Hepatocyte (in vitro differentiated cells): ENCODE measurements around the gene EGR1. TPM values are rescaled to one million over a fixed set of nuclear protein-coding genes. Genes with fewer than 3 reads are reported as not detected.
A peak's percentile ranks its signal among the peaks of the same experiment; 100 is the strongest.

Source experiments
- DNase-seq: peaks from one replicate; pipeline ENCODE4 v3.0.0-alpha.2; 2016; ENCODE audit warnings: low spot score
- H2AFZ ChIP-seq: fragments of 200-600 bp; sonication (generic); 2 replicates; pipeline ENCODE4 v1.6.0; 2016; ENCODE audit warnings: antibody characterized with exemption, mild to moderate bottlenecking
- H3K27ac ChIP-seq: fragments of 200-600 bp; sonication (generic); 2 replicates; pipeline ENCODE4 v1.5.1; 2016; ENCODE audit warnings: mild to moderate bottlenecking
- H3K27me3 ChIP-seq: fragments of 200-600 bp; sonication (generic); 2 replicates; pipeline ENCODE4 v1.6.1; 2016
- H3K36me3 ChIP-seq: fragments of 200-600 bp; sonication (generic); replicated peaks from 2 replicates; pipeline ENCODE4 v1.5.1; 2016; ENCODE audit warnings: low read depth; ENCODE audit not compliant: insufficient read depth
- H3K4me1 ChIP-seq: fragments of 200-600 bp; sonication (generic); 2 replicates; pipeline ENCODE4 v1.5.1; 2016; ENCODE audit warnings: mild to moderate bottlenecking, moderate library complexity; ENCODE audit not compliant: insufficient read depth
- H3K4me2 ChIP-seq: fragments of 200-600 bp; sonication (generic); 2 replicates; pipeline ENCODE4 v1.6.0; 2016
- H3K4me3 ChIP-seq: fragments of 200-600 bp; sonication (generic); 2 replicates; pipeline ENCODE4 v1.5.1; 2016; ENCODE audit warnings: mild to moderate bottlenecking
- H3K79me2 ChIP-seq: fragments of 200-600 bp; sonication (generic); 2 replicates; pipeline ENCODE4 v1.6.0; 2017; ENCODE audit warnings: mild to moderate bottlenecking
- H3K9me2 ChIP-seq: fragments of 200-600 bp; sonication (generic); replicated peaks from 2 replicates; pipeline ENCODE4 v1.6.0; 2017; ENCODE audit warnings: mild to moderate bottlenecking; ENCODE audit not compliant: insufficient read depth
- H3K9me3 ChIP-seq: fragments of 200-600 bp; sonication (generic); 2 replicates; pipeline ENCODE4 v1.5.1; 2016; ENCODE audit warnings: low read depth, mild to moderate bottlenecking
- H4K20me1 ChIP-seq: fragments of 200-600 bp; sonication (generic); 2 replicates; pipeline ENCODE4 v1.6.0; 2016; ENCODE audit warnings: mild to moderate bottlenecking; ENCODE audit not compliant: insufficient read depth, poor library complexity, severe bottlenecking
- EZH2 ChIP-seq: fragments of 200-600 bp; sonication (generic); IDR thresholded peaks from 2 replicates; pipeline ENCODE4 v1.6.1; 2016; ENCODE audit warnings: antibody characterized with exemption, mild to moderate bottlenecking, borderline replicate concordance
- EZH2phosphoT487 ChIP-seq: fragments of 200-600 bp; sonication (generic); IDR thresholded peaks from one replicate; pipeline ENCODE4 v1.6.1; 2018; ENCODE audit warnings: antibody characterized with exemption, mild to moderate bottlenecking, low read depth, moderate library complexity; ENCODE audit not compliant: unreplicated experiment, severe bottlenecking
- WGBS: methylation state at CpG from one replicate; pipeline ENCODE4 v1.1.6; 2016; ENCODE audit warnings: low lambda C conversion rate; ENCODE audit errors: missing lambda C conversion rate; 5-methylcytosine and 5-hydroxymethylcytosine counted together
- polyA plus RNA-seq: library from polyadenylated mRNA; unstranded; fragments of >200 nt; fragmentation: Nextera tagmentation; extraction: Ambion mirVana; gene quantifications from 2 replicates; pipeline ENCODE4 v1.2.1, GENCODE V29; 2016
- total RNA-seq: library from RNA; depleted of rRNA; stranded (reverse); fragments of >200 nt; gene quantifications from 2 replicates; pipeline ENCODE4 v1.2.3, GENCODE V29; 2014
- TF ChIP-seq, protein P1 (sequence below): fragments of 200-600 bp; sonication (generic); IDR thresholded peaks from 2 replicates; pipeline ENCODE4 v1.5.1; 2016; ENCODE audit warnings: antibody characterized with exemption, mild to moderate bottlenecking; ENCODE audit not compliant: poor library complexity

EGR1 gene
- total and polyA plus RNA-seq, 2 experiments from 2014 or later: 95.4 to 336 TPM

DNA sequence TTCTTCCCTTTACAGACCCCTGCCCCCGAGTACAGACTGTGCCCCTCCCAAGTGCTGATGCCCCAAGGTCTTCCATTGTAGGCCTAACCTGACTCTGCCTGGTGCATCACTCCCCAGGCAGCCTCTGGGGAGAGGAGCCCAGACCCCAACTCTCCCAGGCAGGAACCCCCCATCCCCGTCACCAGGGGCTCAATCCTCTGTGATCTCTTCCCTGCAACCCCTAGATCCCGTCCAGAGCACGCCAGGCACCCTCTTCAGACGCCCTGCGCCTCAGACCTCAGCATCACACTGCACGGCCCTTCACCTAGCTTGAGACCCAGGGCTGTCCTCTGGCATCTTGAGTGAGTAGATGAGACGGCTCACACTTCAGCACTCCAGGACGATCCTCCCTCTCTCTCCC lies 6.4 kb upstream of the EGR1 start:
- Histone ChIP-seq H4K20me1 (no peaks in the 10 kb centered on the region), H3K36me3 (no peaks in the 10 kb centered on the region), H3K4me3 (no peak overlapping the region), H3K4me2 (no peak overlapping the region), H3K27ac (no peak overlapping the region), H3K9me3 (no peaks in the 10 kb centered on the region), H3K27me3 (no peaks in the 10 kb centered on the region), H3K79me2 (no peaks in the 10 kb centered on the region), H3K9me2 (no peaks in the 10 kb centered on the region), H3K4me1 (peaks cover 6% of the 10 kb centered on the region), H2AFZ (no peak overlapping the region)
- no peak for TF ChIP-seq EZH2phosphoT487
- no peak for TF ChIP-seq EZH2
- TF ChIP-seq, protein P1, sequence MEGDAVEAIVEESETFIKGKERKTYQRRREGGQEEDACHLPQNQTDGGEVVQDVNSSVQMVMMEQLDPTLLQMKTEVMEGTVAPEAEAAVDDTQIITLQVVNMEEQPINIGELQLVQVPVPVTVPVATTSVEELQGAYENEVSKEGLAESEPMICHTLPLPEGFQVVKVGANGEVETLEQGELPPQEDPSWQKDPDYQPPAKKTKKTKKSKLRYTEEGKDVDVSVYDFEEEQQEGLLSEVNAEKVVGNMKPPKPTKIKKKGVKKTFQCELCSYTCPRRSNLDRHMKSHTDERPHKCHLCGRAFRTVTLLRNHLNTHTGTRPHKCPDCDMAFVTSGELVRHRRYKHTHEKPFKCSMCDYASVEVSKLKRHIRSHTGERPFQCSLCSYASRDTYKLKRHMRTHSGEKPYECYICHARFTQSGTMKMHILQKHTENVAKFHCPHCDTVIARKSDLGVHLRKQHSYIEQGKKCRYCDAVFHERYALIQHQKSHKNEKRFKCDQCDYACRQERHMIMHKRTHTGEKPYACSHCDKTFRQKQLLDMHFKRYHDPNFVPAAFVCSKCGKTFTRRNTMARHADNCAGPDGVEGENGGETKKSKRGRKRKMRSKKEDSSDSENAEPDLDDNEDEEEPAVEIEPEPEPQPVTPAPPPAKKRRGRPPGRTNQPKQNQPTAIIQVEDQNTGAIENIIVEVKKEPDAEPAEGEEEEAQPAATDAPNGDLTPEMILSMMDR: no peak
- no peak for DNase-seq
- WGBS: 82% methylated on average over 9 of the region's 9 CpGs

DNA sequence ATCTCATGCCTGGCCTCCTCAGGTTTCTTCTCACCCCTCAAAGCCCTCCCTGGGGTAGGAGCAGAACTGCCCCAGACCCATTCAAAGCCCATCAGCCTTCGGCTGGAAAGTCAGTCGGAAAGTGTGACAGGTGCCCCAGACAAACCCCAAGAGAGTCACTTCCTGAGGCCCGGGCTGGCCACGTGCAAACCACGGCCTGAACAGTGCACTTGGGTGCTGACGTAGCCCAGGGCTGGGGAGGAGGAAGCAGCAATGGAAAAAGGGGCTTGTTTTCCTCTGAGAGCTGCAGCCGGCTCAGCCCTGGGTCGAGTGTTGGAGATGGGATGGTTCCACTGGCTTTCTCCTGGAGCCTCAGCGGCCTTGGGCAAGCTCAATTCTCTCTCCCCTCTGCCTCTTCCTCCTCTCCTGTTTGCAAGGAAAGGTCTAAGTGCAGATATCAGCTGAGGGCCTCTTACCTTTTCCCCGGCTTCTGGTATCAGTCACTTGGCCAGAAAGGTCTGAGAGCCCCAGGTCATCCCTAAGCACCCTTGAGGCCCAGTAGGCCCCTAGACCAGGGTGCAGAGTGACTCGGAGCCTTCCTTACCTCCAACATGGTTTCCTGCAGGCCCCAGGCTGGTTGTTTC lies 5.9 kb upstream of the EGR1 start:
- Histone ChIP-seq H4K20me1 (no peaks in the 10 kb centered on the region), H3K4me2 (no peak overlapping the region), H3K4me3 (no peak overlapping the region), H3K9me3 (no peaks in the 10 kb centered on the region), H3K9me2 (no peaks in the 10 kb centered on the region), H2AFZ (no peak overlapping the region), H3K27ac (no peak overlapping the region), H3K79me2 (no peaks in the 10 kb centered on the region), H3K36me3 (no peaks in the 10 kb centered on the region), H3K27me3 (no peaks in the 10 kb centered on the region), H3K4me1 (peaks cover 6% of the 10 kb centered on the region)
- 84% methylated on average over 11 of the region's 11 CpGs for WGBS
- DNase-seq: peak; percentile 7
- TF ChIP-seq, protein P1: no peak
- no peak for TF ChIP-seq EZH2phosphoT487
- no peak for TF ChIP-seq EZH2

DNA sequence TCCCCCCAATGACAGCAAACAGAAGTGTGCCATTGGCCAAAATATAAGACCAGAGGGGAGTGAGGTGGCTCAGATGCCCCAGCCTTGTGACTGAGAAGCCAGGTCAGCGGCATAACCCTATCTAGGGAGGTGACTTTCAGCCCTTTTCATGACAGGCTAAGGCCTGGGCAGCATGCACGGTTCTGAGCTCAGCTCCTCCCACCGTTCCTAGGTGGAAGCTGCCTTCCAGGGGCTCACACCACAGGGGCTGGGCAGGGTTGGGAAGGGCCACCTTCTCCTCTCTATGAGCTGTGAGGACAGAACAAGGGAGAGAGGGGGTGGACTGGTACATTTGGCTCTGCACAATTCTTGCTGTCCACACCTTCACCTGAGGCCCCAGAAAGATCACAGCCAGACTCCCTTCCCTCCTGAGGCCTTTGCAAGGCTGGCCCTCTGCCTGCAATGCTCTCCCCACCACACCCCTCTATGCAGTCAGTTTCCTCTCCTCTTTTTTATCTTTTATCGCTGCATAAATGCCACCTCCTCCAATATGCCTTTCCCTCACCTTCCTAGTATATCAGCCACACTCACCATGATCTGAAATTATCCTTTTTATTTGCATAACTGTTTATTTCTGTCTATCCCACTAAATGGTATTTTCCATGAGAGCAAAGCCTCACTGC lies 5.1 kb upstream of the EGR1 start:
- Histone ChIP-seq H3K27ac (no peak overlapping the region), H3K4me2 (no peak overlapping the region), H3K4me3 (no peak overlapping the region), H3K9me2 (no peaks in the 10 kb centered on the region), H3K9me3 (no peaks in the 10 kb centered on the region), H3K79me2 (no peaks in the 10 kb centered on the region), H3K36me3 (no peaks in the 10 kb centered on the region), H3K27me3 (no peaks in the 10 kb centered on the region), H3K4me1 (peaks cover 6% of the 10 kb centered on the region), H2AFZ (no peak overlapping the region), H4K20me1 (no peaks in the 10 kb centered on the region)
- peak; percentile 5 for DNase-seq
- WGBS: 77% methylated on average over 4 of the region's 4 CpGs
- TF ChIP-seq, protein P1: no peak
- TF ChIP-seq EZH2 (no peak), EZH2phosphoT487 (no peak)
